ENCODE results near the gene HIC2.
"Not testable (repeated sequence)": the region's sequence is repeated elsewhere in the genome, so short reads cannot be mapped to it uniquely, and the experiment has no call there.

HIC2 gene

DNA sequence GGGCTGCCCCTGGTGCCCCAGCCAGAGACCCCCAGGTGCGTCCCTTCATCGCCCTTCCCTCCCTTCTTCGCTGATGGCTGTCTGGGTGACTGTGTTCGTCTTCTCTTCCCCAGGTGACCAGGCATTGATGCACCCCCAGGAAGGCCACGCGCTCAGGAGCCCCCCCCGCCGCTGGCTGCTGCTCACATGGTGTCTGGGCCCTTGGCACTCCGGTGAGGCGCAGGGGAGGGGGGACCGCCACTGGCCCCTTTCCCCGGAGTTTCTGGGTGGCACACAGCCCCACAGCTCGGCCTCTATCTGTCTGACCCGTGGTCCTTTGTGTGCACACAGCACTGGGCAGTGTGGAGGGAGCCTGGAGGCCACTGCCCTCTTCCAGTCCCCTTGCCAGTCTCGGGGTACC, 25.5 kb downstream of the HIC2 start:
- not testable (repeated sequence) for H4K91ac ChIP-seq (ENCODE audit: low read length); H2BK12ac ChIP-seq (ENCODE audit: low read length in 2 of 2); DNase-seq; H3K23ac ChIP-seq (ENCODE audit: low read length in 2 of 2); H3K18ac ChIP-seq (ENCODE audit: low read depth in 1 of 2, low read length in 2 of 2); H3K14ac ChIP-seq (ENCODE audit: low read length in 2 of 2); H2BK5ac ChIP-seq (ENCODE audit: low read depth, low read length, poor library complexity, severe bottlenecking); H3K9ac ChIP-seq (ENCODE audit: low read length); H2AFZ ChIP-seq (ENCODE audit: low read depth, low read length); H2AK5ac ChIP-seq (ENCODE audit: low read length, severe bottlenecking); H3K4me2 ChIP-seq (ENCODE audit: low read length, poor library complexity, severe bottlenecking); H2BK120ac ChIP-seq (ENCODE audit: low read depth, low read length); H3K4ac ChIP-seq (ENCODE audit: low read depth in 1 of 2, low read length in 2 of 2); H3K27me3 ChIP-seq (ENCODE audit: control insufficient read depth in 1 of 2, insufficient read depth in 1 of 2, low read length in 2 of 2); H3K4me3 ChIP-seq (ENCODE audit: insufficient read depth in 1 of 2, low read depth in 1 of 2, low read length in 2 of 2); H3K9me3 ChIP-seq (ENCODE audit: control insufficient read depth, low read length); H2BK15ac ChIP-seq (ENCODE audit: low read depth, poor library complexity, severe bottlenecking); H4K8ac ChIP-seq (ENCODE audit: low read length); H3K27ac ChIP-seq (ENCODE audit: low read length, poor library complexity, severe bottlenecking)
- WGBS = 100% methylated on average over 1 of the region's 15 CpGs
- peaks cover 27% of the 10 kb centered on the region for H3K79me1 ChIP-seq (replicated peaks; ENCODE audit: low read length, poor library complexity, severe bottlenecking)
- peaks cover 12 to 46% of the 10 kb centered on the region in 2 experiments for H3K36me3 ChIP-seq (ENCODE audit: control insufficient read depth in 1 of 2, insufficient read depth in 2 of 2, low read depth in 1 of 2, low read length in 2 of 2)
- H3K4me1 ChIP-seq (ENCODE audit: control insufficient read depth, insufficient read depth, low read depth, low read length) = peaks cover 13% of the 10 kb centered on the region

DNA sequence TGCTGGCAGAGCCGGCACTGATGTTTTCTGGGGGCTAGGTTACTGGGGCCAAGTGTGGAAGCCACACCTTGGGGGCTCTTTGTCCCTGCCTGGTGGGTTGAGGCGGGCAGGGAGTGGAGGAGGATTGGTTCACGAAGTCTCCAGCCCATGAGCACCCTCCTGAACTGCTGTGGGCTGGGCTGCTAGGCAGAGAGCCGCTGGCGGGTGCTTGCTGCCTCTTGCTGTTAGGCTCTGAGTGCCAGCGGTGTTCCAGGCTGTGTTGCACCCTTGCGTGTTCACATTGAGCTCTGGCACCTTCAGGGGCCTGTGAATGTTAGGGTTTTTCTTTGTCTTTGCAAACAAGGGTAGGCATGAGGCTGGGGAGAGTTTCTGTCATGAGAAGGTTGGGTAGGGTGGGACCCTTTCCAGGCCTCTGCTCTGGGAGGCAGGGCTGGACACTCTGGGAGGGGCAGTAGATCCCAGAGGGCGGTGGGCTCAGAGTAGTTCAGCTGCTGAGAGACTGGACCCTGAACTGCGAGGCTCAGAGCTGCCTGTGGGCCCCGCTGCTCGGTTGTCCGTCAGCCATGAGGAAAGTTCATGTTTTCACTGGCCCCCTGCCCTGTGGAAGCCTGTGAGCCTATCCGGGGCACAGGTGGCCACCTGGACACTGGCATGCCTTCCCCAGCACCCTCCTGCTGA, 26.0 kb downstream of the HIC2 start:
- H3K4me2 ChIP-seq (ENCODE audit: low read length, poor library complexity, severe bottlenecking) = no peak overlapping the region
- no peak overlapping the region for H3K23ac ChIP-seq (ENCODE audit: low read length in 2 of 2)
- no peak overlapping the region for H3K18ac ChIP-seq (ENCODE audit: low read depth in 1 of 2, low read length in 2 of 2)
- no peak overlapping the region for H4K91ac ChIP-seq (ENCODE audit: low read length)
- no peak overlapping the region for H3K9ac ChIP-seq (ENCODE audit: low read length)
- H3K4ac ChIP-seq (ENCODE audit: low read depth in 1 of 2, low read length in 2 of 2) = no peak overlapping the region
- H2BK15ac ChIP-seq (ENCODE audit: low read depth, poor library complexity, severe bottlenecking) = no peak overlapping the region
- H2AFZ ChIP-seq (ENCODE audit: low read depth, low read length) = no peak overlapping the region
- H3K9me3 ChIP-seq (ENCODE audit: control insufficient read depth, low read length) = no peaks in the 10 kb centered on the region
- no peak overlapping the region for H2BK12ac ChIP-seq (ENCODE audit: low read length in 2 of 2)
- peaks cover 12 to 52% of the 10 kb centered on the region in 2 experiments for H3K36me3 ChIP-seq (ENCODE audit: control insufficient read depth in 1 of 2, insufficient read depth in 2 of 2, low read depth in 1 of 2, low read length in 2 of 2)
- no peak overlapping the region for H4K8ac ChIP-seq (ENCODE audit: low read length)
- peaks cover 16% of the 10 kb centered on the region for H3K4me1 ChIP-seq (ENCODE audit: control insufficient read depth, insufficient read depth, low read depth, low read length)
- no peak overlapping the region for H2BK5ac ChIP-seq (ENCODE audit: low read depth, low read length, poor library complexity, severe bottlenecking)
- no peak for DNase-seq
- H3K79me1 ChIP-seq (replicated peaks; ENCODE audit: low read length, poor library complexity, severe bottlenecking) = peaks cover 32% of the 10 kb centered on the region
- H3K27ac ChIP-seq (ENCODE audit: low read length, poor library complexity, severe bottlenecking) = no peak overlapping the region
- no peaks in the 10 kb centered on the region for H3K27me3 ChIP-seq (ENCODE audit: control insufficient read depth in 1 of 2, insufficient read depth in 1 of 2, low read length in 2 of 2)
- no peak overlapping the region for H2AK5ac ChIP-seq (ENCODE audit: low read length, severe bottlenecking)
- H3K4me3 ChIP-seq (ENCODE audit: insufficient read depth in 1 of 2, low read depth in 1 of 2, low read length in 2 of 2) = no peak overlapping the region
- no peak overlapping the region for H2BK120ac ChIP-seq (ENCODE audit: low read depth, low read length)
- WGBS = 96% methylated on average over 13 of the region's 13 CpGs
- H3K14ac ChIP-seq (ENCODE audit: low read length in 2 of 2) = no peak overlapping the region

DNA sequence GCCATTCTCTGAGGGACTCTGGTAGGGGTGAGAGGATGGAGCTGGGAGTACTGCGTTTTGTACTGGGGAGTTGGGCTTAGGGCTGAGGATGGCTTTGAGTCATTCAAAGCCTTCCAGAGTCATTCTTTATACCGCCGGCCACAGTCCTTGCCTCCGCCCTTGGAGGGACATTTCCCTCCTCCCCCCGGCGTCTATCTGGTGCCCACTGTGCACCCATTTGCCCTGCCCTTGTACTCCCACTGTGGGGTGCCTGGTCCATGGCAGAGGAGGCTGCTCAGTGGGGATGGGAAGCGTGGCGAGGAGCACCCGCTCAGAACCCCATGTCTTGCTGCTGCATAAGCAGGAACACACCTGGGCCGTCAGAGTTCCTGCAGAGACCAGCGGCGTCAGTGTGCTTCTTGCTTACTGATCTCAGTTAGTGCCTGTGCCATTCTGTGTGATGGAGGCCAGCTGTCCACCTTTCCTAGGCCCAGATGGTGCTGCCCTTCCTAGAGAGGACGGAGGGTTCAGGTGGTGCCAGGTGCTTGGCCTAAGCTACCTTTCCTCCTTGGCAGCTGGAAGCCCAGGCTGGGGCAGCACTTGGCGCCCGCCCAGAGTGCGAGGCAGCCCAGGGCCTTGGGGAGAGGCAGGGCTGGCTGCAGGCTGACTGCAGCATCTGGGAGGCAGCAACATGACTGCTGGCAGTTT, 26.7 kb downstream of the HIC2 start:
- Histone ChIP-seq H2AFZ (ENCODE audit: low read depth, low read length) (no peak overlapping the region), H3K36me3 (ENCODE audit: control insufficient read depth in 1 of 2, insufficient read depth in 2 of 2, low read depth in 1 of 2, low read length in 2 of 2) (peaks cover 12 to 52% of the 10 kb centered on the region in 2 experiments), H3K4me3 (ENCODE audit: insufficient read depth in 1 of 2, low read depth in 1 of 2, low read length in 2 of 2) (no peak overlapping the region), H3K18ac (ENCODE audit: low read depth in 1 of 2, low read length in 2 of 2) (no peak overlapping the region), H3K27ac (ENCODE audit: low read length, poor library complexity, severe bottlenecking) (no peak overlapping the region), H3K14ac (ENCODE audit: low read length in 2 of 2) (no peak overlapping the region), H3K4me2 (ENCODE audit: low read length, poor library complexity, severe bottlenecking) (no peak overlapping the region), H3K23ac (ENCODE audit: low read length in 2 of 2) (no peak overlapping the region), H3K9me3 (ENCODE audit: control insufficient read depth, low read length) (no peaks in the 10 kb centered on the region), H3K27me3 (ENCODE audit: control insufficient read depth in 1 of 2, insufficient read depth in 1 of 2, low read length in 2 of 2) (no peaks in the 10 kb centered on the region), H3K79me1 (replicated peaks; ENCODE audit: low read length, poor library complexity, severe bottlenecking) (peaks cover 37% of the 10 kb centered on the region), H2AK5ac (ENCODE audit: low read length, severe bottlenecking) (no peak overlapping the region), H4K91ac (ENCODE audit: low read length) (no peak overlapping the region), H3K4me1 (ENCODE audit: control insufficient read depth, insufficient read depth, low read depth, low read length) (peaks cover 16% of the 10 kb centered on the region), H3K9ac (ENCODE audit: low read length) (no peak overlapping the region), H2BK12ac (ENCODE audit: low read length in 2 of 2) (no peak overlapping the region), H2BK120ac (ENCODE audit: low read depth, low read length) (no peak overlapping the region), H2BK5ac (ENCODE audit: low read depth, low read length, poor library complexity, severe bottlenecking) (no peak overlapping the region), H2BK15ac (ENCODE audit: low read depth, poor library complexity, severe bottlenecking) (no peak overlapping the region), H3K4ac (ENCODE audit: low read depth in 1 of 2, low read length in 2 of 2) (no peak overlapping the region), H4K8ac (ENCODE audit: low read length) (no peak overlapping the region)
- DNase-seq = no peak
- 93% methylated on average over 16 of the region's 16 CpGs for WGBS

DNA sequence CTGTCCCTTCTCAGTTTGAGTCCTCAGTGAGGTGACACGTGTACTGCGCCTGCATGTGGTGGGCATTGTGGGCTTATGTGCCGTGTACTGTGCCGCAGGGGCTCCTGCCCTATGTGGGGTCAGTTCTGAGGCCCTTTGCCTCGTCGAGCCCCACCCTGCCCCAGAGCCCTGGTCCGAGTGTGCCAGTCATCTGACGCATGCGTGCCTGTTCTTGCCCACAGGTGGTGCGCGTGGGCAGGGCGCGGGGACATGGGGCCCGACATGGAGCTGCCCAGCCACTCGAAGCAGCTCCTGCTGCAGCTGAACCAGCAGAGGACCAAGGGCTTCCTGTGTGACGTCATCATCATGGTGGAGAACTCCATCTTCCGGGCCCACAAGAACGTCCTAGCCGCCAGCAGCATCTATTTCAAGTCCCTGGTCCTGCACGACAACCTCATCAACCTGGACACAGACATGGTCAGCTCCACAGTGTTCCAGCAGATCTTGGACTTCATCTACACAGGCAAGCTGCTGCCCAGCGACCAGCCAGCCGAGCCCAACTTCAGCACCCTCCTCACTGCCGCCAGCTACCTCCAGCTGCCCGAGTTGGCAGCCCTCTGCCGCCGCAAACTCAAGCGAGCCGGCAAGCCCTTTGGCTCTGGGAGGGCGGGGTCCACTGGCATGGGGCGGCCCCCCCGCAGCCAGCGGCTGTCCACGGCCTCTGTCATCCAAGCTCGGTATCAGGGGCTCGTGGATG, 27.7 kb downstream of the HIC2 start:
- Histone ChIP-seq H3K36me3 (ENCODE audit: control insufficient read depth in 1 of 2, insufficient read depth in 2 of 2, low read depth in 1 of 2, low read length in 2 of 2) (peaks cover 12 to 52% of the 10 kb centered on the region in 2 experiments), H2BK120ac (ENCODE audit: low read depth, low read length) (no peak overlapping the region), H3K79me1 (replicated peaks; ENCODE audit: low read length, poor library complexity, severe bottlenecking) (peaks cover 40% of the 10 kb centered on the region), H3K4me3 (ENCODE audit: insufficient read depth in 1 of 2, low read depth in 1 of 2, low read length in 2 of 2) (no peak overlapping the region), H3K18ac (ENCODE audit: low read depth in 1 of 2, low read length in 2 of 2) (no peak overlapping the region), H3K9ac (ENCODE audit: low read length) (no peak overlapping the region), H3K9me3 (ENCODE audit: control insufficient read depth, low read length) (no peaks in the 10 kb centered on the region), H4K91ac (ENCODE audit: low read length) (no peak overlapping the region), H3K27me3 (ENCODE audit: control insufficient read depth in 1 of 2, insufficient read depth in 1 of 2, low read length in 2 of 2) (no peaks in the 10 kb centered on the region), H3K4me2 (ENCODE audit: low read length, poor library complexity, severe bottlenecking) (no peak overlapping the region), H3K27ac (ENCODE audit: low read length, poor library complexity, severe bottlenecking) (no peak overlapping the region), H2BK5ac (ENCODE audit: low read depth, low read length, poor library complexity, severe bottlenecking) (no peak overlapping the region), H2BK12ac (ENCODE audit: low read length in 2 of 2) (no peak overlapping the region), H2AFZ (ENCODE audit: low read depth, low read length) (no peak overlapping the region), H3K4me1 (ENCODE audit: control insufficient read depth, insufficient read depth, low read depth, low read length) (peaks cover 20% of the 10 kb centered on the region), H3K23ac (ENCODE audit: low read length in 2 of 2) (no peak overlapping the region), H3K4ac (ENCODE audit: low read depth in 1 of 2, low read length in 2 of 2) (no peak overlapping the region), H4K8ac (ENCODE audit: low read length) (no peak overlapping the region), H2AK5ac (ENCODE audit: low read length, severe bottlenecking) (no peak overlapping the region), H2BK15ac (ENCODE audit: low read depth, poor library complexity, severe bottlenecking) (no peak overlapping the region), H3K14ac (ENCODE audit: low read length in 2 of 2) (no peak overlapping the region)
- 94% methylated on average over 35 of the region's 35 CpGs for WGBS
- no peak for DNase-seq

Data from mesenchymal stem cell (in vitro differentiated cells and primary cell).